ENCODE results near the gene PARVG. TPM values are rescaled to one million over a fixed set of nuclear protein-coding genes. Genes with fewer than 3 reads are reported as not detected.

PARVG gene
- total and polyA plus RNA-seq, 10 of the 15 experiments (the other 5 are each of a cell fraction or from before 2014, with no cell fraction given) = 6.3 to 123 (median 71.9) TPM

GRCh38 chr22:44136112-44136511 is 44.6 kb upstream of the PARVG start (continued):
- no peak for TF ChIP-seq SKIL (IDR thresholded peaks at IDR 0.05; ENCODE audit: low read depth, poor library complexity, severe bottlenecking)
- no peak for TF ChIP-seq YY1 (IDR thresholded peaks at IDR 0.05; ENCODE audit: low read depth, low read length)
- no peak for TF ChIP-seq CEBPB (IDR thresholded peaks at IDR 0.05; ENCODE audit: borderline replicate concordance in 1 of 2, low read depth in 2 of 2, low read length in 2 of 2)
- no peak for TF ChIP-seq HSF1 (IDR thresholded peaks at IDR 0.05; ENCODE audit: low read depth, low read length)
- no peak for TF ChIP-seq POLR2AphosphoS2 (IDR thresholded peaks at IDR 0.05; ENCODE audit: low read depth, low read length)
- no peak for TF ChIP-seq FOXK2 (IDR thresholded peaks at IDR 0.05)
- TF ChIP-seq RCOR1 (conservative IDR thresholded peaks at IDR 0.05; ENCODE audit: low read depth, low read length) = no peak
- no peak for TF ChIP-seq RELA (IDR thresholded peaks at IDR 0.05; ENCODE audit: borderline replicate concordance, partially characterized antibody)
- no peak for TF ChIP-seq ASH2L (IDR thresholded peaks at IDR 0.05; ENCODE audit: borderline replicate concordance, low read depth)

GRCh38 chr22:44136786-44137185 is 43.9 kb upstream of the PARVG start:
- POLR2A ChIA-PET = no interaction called here
- H4K20me1 ChIP-seq (ENCODE audit: control insufficient read depth, insufficient read depth) = no peaks in the 10 kb centered on the region
- H3K79me2 ChIP-seq (ENCODE audit: control insufficient read depth, insufficient read depth, low read length) = no peaks in the 10 kb centered on the region
- no peak overlapping the region for H3K4me3 ChIP-seq
- DNase-seq (ENCODE audit: low read depth, low spot score) (no peak), ATAC-seq (no peak), FAIRE-seq (no peak)
- H3K9me3 ChIP-seq (replicated peaks; ENCODE audit: control insufficient read depth, insufficient read depth, low read length) = peaks cover 18% of the 10 kb centered on the region; the same call in 1 of the 3 replicates
- intact Hi-C loops (cut with micrococcal nuclease; ENCODE audit: unreplicated experiment) (no loop called here), in situ Hi-C loops (cut with MboI) (no loop called here)
- no peak overlapping the region for H3K4me2 ChIP-seq (ENCODE audit: control insufficient read depth, insufficient read depth)
- CTCF ChIA-PET = no interaction called here
- RAD21 ChIA-PET (ENCODE audit: unreplicated experiment) = no interaction called here
- SMC1A ChIA-PET (ENCODE audit: uncharacterized antibody, unreplicated experiment) = no interaction called here
- H3K36me3 ChIP-seq (ENCODE audit: control insufficient read depth in 2 of 2, insufficient read depth in 2 of 2, low read length in 1 of 2) = peaks cover 34 to 58% of the 10 kb centered on the region in 2 experiments
- H3K27ac ChIP-seq (ENCODE audit: control insufficient read depth, insufficient read depth) = no peak overlapping the region
- H3K27me3 ChIP-seq (replicated peaks in 1 of 2; ENCODE audit: control insufficient read depth in 2 of 2, insufficient read depth in 2 of 2, low read length in 1 of 2) = no peaks in the 10 kb centered on the region
- H2AFZ ChIP-seq (ENCODE audit: control insufficient read depth, low read depth, low read length) = no peak overlapping the region
- BruUV-seq (replicated peaks) = no TSS peak
- H3K4me1 ChIP-seq (ENCODE audit: control insufficient read depth, insufficient read depth, low read length) = no peaks in the 10 kb centered on the region
- no peak overlapping the region for H3K9ac ChIP-seq (ENCODE audit: control insufficient read depth, insufficient read depth, low read length)
- no peak for TF ChIP-seq BMI1 (IDR thresholded peaks at IDR 0.05; ENCODE audit: borderline replicate concordance)
- TF ChIP-seq POLR2A (IDR thresholded peaks at IDR 0.05; ENCODE audit: low read depth, low read length) = no peak
- no peak for TF ChIP-seq HCFC1 (IDR thresholded peaks at IDR 0.05; ENCODE audit: low read length)
- no peak for TF ChIP-seq RELA (IDR thresholded peaks at IDR 0.05; ENCODE audit: borderline replicate concordance, partially characterized antibody)
- no peak for TF ChIP-seq ZNF592 (IDR thresholded peaks at IDR 0.05)
- TF ChIP-seq TARDBP (IDR thresholded peaks at IDR 0.05; ENCODE audit: borderline replicate concordance) = no peak
- no peak for TF ChIP-seq CREM (IDR thresholded peaks at IDR 0.05; ENCODE audit: low read depth)
- TF ChIP-seq PAX5 (IDR thresholded peaks at IDR 0.05; ENCODE audit: borderline replicate concordance, low read depth, low read length) = no peak
- TF ChIP-seq BACH1 (IDR thresholded peaks at IDR 0.05; ENCODE audit: borderline replicate concordance) = no peak
- no peak for TF ChIP-seq TAF1 (IDR thresholded peaks at IDR 0.05; ENCODE audit: borderline replicate concordance, low read depth, low read length)
- no peak for TF ChIP-seq HDGF (IDR thresholded peaks at IDR 0.05)

All from GM12878 (cell line).